ENCODE measurements around the gene GRIA2.

Gene GRIA2

DNA sequence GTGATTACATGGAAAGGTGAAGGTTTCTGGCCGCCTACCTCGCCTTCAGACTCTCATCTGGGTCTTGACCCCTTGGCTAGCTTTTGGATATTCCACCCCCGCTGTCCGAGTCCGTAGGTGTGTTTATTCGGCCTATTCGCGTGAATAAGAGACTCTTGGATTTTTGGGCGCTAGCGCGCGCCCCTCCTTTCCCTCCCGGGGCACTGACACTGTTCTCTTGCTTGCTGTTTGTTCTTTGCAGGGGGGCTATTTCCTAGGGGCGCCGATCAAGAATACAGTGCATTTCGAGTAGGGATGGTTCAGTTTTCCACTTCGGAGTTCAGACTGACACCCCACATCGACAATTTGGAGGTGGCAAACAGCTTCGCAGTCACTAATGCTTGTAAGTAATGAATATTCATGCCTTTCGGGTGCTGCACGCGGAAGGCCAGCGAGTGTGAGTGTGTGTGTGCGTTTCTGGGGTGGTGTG is 932 bp downstream of the GRIA2 start:
- H3K36me3 ChIP-seq, result no peaks in the 10 kb centered on the region
- no peak overlapping the region for H3K27ac ChIP-seq
- H3K27me3 ChIP-seq, result no peaks in the 10 kb centered on the region
- no peaks in the 10 kb centered on the region for H4K20me1 ChIP-seq
- H3K9me3 ChIP-seq, result peaks cover 31% of the 10 kb centered on the region
- H3K4me1 ChIP-seq, result no peaks in the 10 kb centered on the region
- H3K9ac ChIP-seq, result no peak overlapping the region
- no peak overlapping the region for H3K4me2 ChIP-seq
- no peak overlapping the region for H3K4me3 ChIP-seq
- TF ChIP-seq Cebpa-rat (IDR thresholded peaks at IDR 0.05), result no peak

DNA sequence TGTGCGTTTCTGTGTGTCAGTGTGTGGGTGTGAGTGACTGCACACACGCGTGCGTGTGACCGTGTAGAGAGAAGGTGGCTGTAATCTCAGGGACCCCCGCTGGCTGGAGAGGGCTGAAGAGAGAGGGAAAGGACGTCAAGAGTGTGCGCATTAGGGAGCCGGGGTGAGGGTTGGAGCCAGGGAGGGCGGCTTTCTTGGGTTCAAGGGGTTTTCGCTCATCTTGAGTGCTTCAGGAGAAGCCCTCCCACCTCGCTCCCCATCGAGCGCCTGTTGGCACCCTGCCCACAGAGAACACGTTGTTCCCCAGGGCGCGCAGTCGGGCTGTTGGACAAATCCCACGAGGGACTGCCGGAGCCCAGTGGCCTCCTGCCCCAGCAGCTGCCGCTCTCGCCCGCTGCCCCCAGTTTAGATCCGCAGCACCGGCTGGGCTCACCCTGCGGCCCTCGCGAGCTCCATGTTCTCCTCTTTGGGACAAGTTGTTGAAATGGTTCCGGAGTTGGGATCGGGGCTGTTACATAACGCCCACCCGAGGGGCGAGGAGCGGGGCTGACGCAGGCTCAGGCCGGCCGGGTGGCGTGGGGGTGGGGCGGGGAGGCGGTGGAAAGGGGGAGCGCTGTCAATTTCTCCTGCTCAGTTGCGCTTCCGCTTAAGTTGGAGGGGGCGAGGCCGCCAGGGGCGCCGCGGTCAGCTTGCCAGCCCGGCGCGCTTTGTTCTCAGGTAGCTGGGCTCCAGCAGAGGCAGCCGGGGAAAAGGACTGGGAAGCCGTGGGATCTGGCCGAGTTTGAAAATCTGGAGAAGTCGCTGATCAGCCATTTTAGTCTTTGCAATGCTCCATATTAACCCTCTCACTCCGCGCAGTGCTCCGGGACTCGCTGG is 1.6 kb downstream of the GRIA2 start:
- Histone ChIP-seq H3K36me3 (no peaks in the 10 kb centered on the region), H3K27ac (no peak overlapping the region), H4K20me1 (no peaks in the 10 kb centered on the region), H3K4me2 (no peak overlapping the region), H3K4me1 (no peaks in the 10 kb centered on the region), H3K4me3 (no peak overlapping the region), H3K9ac (no peak overlapping the region), H3K9me3 (peaks cover 31% of the 10 kb centered on the region), H3K27me3 (no peaks in the 10 kb centered on the region)
- no peak for TF ChIP-seq Cebpa-rat (IDR thresholded peaks at IDR 0.05)

DNA sequence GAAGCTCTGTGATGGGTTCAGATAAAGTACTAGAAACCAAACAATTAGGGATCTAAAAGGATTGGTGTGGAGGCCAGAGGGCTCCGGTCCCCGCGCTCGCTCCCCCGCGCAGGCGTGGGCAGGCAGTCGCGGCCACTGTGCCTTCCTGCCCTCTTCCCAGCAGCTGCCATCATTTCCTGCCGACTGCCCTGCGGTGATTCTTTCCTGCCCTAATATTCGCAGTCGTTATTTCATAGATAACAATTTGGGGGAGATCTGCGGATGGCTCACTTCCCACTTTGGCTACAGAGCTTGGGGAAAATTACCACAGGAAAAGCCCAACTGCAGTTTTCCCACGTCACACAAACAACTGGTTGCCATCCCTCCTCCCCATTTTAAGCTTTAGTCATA is 2.2 kb downstream of the GRIA2 start:
- H3K36me3 ChIP-seq, result no peaks in the 10 kb centered on the region
- H3K4me3 ChIP-seq, result no peak overlapping the region
- no peaks in the 10 kb centered on the region for H3K4me1 ChIP-seq
- H4K20me1 ChIP-seq, result no peaks in the 10 kb centered on the region
- H3K27me3 ChIP-seq, result no peaks in the 10 kb centered on the region
- no peak overlapping the region for H3K27ac ChIP-seq
- no peak for TF ChIP-seq Cebpa-rat (IDR thresholded peaks at IDR 0.05)
- H3K9ac ChIP-seq, result no peak overlapping the region
- H3K4me2 ChIP-seq, result no peak overlapping the region
- H3K9me3 ChIP-seq, result peaks cover 31% of the 10 kb centered on the region

DNA sequence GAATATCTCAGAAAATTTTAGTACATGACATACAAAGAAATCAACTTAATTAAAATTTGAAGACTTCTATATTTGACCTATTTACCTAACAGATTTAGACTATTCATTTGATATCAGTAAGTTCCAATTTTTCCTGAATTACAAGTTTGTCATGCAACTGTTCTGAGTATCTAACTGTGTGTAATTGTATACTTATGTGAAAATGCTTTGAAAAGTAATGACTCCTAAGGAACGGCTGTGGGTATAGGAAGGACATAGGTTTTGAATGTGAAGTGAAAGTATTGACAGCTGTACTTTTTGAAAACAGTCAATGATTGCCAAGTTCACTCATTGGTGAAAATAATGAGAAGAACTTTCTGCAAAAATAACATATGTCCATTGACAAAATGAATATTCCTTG is 2.9 kb downstream of the GRIA2 start:
- no peak overlapping the region for H3K4me3 ChIP-seq
- no peak for TF ChIP-seq Cebpa-rat (IDR thresholded peaks at IDR 0.05)
- H3K36me3 ChIP-seq, result no peaks in the 10 kb centered on the region
- H3K9ac ChIP-seq, result no peak overlapping the region
- H4K20me1 ChIP-seq, result no peaks in the 10 kb centered on the region
- no peak overlapping the region for H3K4me2 ChIP-seq
- H3K27me3 ChIP-seq, result no peaks in the 10 kb centered on the region
- H3K4me1 ChIP-seq, result no peaks in the 10 kb centered on the region
- peaks cover 31% of the 10 kb centered on the region for H3K9me3 ChIP-seq
- H3K27ac ChIP-seq, result no peak overlapping the region

DNA sequence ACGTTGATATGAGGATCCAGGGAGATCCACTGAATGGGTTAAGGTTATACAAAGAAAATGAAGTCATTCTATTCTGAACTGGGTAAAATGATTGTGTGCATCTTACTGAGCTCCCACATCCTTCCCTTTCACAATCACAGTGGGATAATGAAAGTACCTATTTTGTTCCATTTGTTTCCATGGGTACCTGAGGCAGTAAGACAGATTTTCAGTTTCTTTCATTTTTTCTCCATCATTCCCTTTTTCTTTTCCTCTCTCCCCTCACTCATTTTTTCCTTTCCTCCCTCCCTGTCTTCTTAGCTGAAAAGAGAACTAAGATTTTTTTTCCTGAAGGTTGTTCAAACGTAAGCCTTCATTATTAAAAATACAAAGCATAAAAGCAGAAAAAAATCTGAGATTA is 4.6 kb downstream of the GRIA2 start:
- Histone ChIP-seq H4K20me1 (no peaks in the 10 kb centered on the region), H3K27me3 (no peaks in the 10 kb centered on the region), H3K9me3 (peaks cover 26% of the 10 kb centered on the region), H3K4me1 (no peaks in the 10 kb centered on the region), H3K4me2 (no peak overlapping the region), H3K36me3 (no peaks in the 10 kb centered on the region), H3K4me3 (no peak overlapping the region), H3K27ac (no peak overlapping the region), H3K9ac (no peak overlapping the region)
- no peak for TF ChIP-seq Cebpa-rat (IDR thresholded peaks at IDR 0.05)

DNA sequence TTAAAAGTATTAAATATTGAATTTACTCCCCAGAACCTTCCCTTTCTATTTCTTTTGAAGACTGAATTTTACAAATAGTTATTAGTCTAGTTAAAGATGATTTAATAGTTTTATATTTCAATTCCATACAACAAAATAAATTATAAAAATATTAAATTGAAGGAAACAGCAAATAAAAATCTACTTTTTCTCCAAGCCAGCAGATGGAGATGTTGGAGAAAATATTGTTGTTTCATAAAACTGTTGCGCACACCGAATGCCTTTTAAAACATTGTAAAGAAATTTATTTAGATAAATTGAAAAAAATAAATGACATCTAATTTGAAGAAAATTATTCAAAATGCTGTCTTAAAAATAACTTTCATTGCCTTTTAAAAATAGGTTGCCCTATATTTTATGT is 5.5 kb downstream of the GRIA2 start:
- Histone ChIP-seq H3K4me3 (no peak overlapping the region), H3K4me2 (no peak overlapping the region), H3K9ac (no peak overlapping the region), H3K27me3 (no peaks in the 10 kb centered on the region), H3K27ac (no peak overlapping the region), H4K20me1 (no peaks in the 10 kb centered on the region), H3K36me3 (no peaks in the 10 kb centered on the region), H3K9me3 (peaks cover 17% of the 10 kb centered on the region), H3K4me1 (no peaks in the 10 kb centered on the region)
- TF ChIP-seq Cebpa-rat (IDR thresholded peaks at IDR 0.05), result no peak

DNA sequence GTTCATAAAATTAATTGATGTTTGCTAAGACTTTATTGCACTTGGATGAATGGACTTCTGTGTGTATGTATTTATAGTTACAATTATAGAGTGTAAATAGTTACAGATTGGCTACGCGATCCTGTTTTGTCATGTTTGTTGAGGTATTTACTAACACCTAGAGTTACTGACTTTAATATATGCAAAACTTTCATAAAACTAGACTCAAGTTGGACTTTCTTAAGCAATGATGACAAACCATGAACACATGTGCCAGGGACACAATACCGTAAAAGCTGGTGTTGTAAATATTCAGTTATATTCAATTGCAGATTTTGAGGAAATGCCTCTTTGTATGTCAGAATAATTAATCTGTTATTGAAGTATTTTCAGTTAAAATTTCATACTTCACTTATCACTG is 6.1 kb downstream of the GRIA2 start:
- Histone ChIP-seq H3K9ac (no peak overlapping the region), H3K4me3 (no peak overlapping the region), H3K4me1 (no peaks in the 10 kb centered on the region), H3K27me3 (no peaks in the 10 kb centered on the region), H4K20me1 (no peaks in the 10 kb centered on the region), H3K27ac (no peak overlapping the region), H3K4me2 (no peak overlapping the region), H3K36me3 (no peaks in the 10 kb centered on the region), H3K9me3 (peaks cover 12% of the 10 kb centered on the region)
- TF ChIP-seq Cebpa-rat (IDR thresholded peaks at IDR 0.05), result no peak

DNA sequence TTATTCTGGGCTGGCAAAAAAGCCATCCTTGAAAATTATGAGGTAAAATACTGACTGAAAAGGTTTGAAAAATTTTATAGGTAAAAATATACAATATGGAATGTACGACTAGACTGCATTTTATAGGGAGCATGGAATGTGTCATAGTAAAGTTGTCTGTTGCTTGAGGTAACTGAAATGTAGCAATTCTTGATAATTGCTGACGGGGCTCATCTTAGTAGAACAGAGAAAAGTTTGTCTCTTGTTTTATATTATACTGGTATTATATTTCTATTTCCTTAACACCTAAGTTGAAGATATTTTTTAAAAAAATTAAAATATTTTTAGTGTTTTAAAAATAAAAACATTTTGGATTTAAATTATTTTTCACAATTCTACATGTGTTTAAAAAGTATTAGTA is 11.0 kb downstream of the GRIA2 start:
- no peak overlapping the region for H3K27ac ChIP-seq
- no peak overlapping the region for H3K4me2 ChIP-seq
- TF ChIP-seq Cebpa-rat (IDR thresholded peaks at IDR 0.05), result no peak
- H3K9me3 ChIP-seq, result no peaks in the 10 kb centered on the region
- no peaks in the 10 kb centered on the region for H4K20me1 ChIP-seq
- H3K27me3 ChIP-seq, result no peaks in the 10 kb centered on the region
- no peaks in the 10 kb centered on the region for H3K4me1 ChIP-seq
- H3K9ac ChIP-seq, result no peak overlapping the region
- H3K4me3 ChIP-seq, result no peak overlapping the region
- no peaks in the 10 kb centered on the region for H3K36me3 ChIP-seq

DNA sequence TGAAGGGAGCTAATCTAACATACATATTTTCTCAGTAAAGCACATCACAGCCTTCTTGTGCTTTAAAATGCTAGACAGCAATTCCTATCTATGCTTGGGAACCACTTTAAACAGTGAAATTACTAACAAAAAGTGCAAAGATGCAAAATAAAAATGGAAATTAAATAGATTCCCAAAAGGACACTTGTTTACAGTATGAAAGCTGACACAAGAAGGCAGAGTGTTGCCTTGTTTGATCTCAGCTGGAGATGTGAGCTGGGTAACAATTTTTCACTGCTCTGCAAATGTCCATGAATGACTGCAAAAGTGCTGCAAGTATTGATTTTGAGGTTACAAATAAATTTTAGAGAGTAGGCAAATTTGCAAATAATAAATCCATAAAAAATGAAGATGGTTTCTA is 22.3 kb downstream of the GRIA2 start:
- Histone ChIP-seq H4K20me1 (no peaks in the 10 kb centered on the region), H3K27me3 (no peaks in the 10 kb centered on the region)
- no peak for TF ChIP-seq Cebpa-rat (IDR thresholded peaks at IDR 0.05)

DNA sequence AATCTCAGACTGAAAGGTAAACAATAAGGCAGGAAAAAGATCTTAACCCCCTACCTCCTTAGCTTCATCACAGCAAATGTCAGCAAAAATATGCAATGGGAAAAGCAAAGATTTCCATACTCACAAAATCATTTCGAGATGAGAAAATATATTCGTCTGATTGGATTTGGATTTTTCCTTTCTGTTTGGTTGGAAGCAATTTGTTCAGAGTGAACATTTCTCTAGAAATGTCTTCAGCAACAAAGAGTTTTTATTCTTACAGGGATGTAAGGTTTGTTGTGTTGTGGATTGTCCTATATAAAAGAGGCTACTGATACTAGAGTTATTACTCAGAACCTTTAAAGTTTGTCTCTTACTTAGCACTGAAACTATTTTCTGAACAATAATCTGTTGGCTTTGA is 23.8 kb downstream of the GRIA2 start:
- Histone ChIP-seq H3K9me3 (no peaks in the 10 kb centered on the region), H3K36me3 (no peaks in the 10 kb centered on the region), H3K4me2 (no peak overlapping the region), H3K4me3 (no peak overlapping the region), H3K27ac (no peak overlapping the region), H3K9ac (no peak overlapping the region), H3K27me3 (no peaks in the 10 kb centered on the region), H4K20me1 (no peaks in the 10 kb centered on the region), H3K4me1 (no peaks in the 10 kb centered on the region)
- TF ChIP-seq Cebpa-rat (IDR thresholded peaks at IDR 0.05), result no peak

More for the DNA sequence above, 22.3 kb downstream of the GRIA2 start:
- H3K9me3 ChIP-seq, result no peaks in the 10 kb centered on the region
- no peak overlapping the region for H3K9ac ChIP-seq
- no peak overlapping the region for H3K27ac ChIP-seq
- H3K4me1 ChIP-seq, result no peaks in the 10 kb centered on the region
- H3K4me2 ChIP-seq, result no peak overlapping the region
- no peaks in the 10 kb centered on the region for H3K36me3 ChIP-seq
- no peak overlapping the region for H3K4me3 ChIP-seq

Data from BLaER1 (cell line).